ENCODE data around the gene ITPR1. TPM values are rescaled to one million over a fixed set of nuclear protein-coding genes. Genes with fewer than 3 reads are reported as not detected.
A peak's percentile ranks its signal among the peaks of the same experiment; 100 is the strongest.

The ITPR1 gene
- total RNA-seq, 1 donor from 2014 or later: 91.7 TPM

- Histone ChIP-seq H3K9me3 (no peaks in the 10 kb centered on the region), H3K27ac (no peak overlapping the region), H3K4me3 (no peak overlapping the region), H3K27me3 (no peaks in the 10 kb centered on the region), H3K4me1 (peaks cover 10% of the 10 kb centered on the region), H3K36me3 (no peaks in the 10 kb centered on the region)
- TF ChIP-seq, protein P1, sequence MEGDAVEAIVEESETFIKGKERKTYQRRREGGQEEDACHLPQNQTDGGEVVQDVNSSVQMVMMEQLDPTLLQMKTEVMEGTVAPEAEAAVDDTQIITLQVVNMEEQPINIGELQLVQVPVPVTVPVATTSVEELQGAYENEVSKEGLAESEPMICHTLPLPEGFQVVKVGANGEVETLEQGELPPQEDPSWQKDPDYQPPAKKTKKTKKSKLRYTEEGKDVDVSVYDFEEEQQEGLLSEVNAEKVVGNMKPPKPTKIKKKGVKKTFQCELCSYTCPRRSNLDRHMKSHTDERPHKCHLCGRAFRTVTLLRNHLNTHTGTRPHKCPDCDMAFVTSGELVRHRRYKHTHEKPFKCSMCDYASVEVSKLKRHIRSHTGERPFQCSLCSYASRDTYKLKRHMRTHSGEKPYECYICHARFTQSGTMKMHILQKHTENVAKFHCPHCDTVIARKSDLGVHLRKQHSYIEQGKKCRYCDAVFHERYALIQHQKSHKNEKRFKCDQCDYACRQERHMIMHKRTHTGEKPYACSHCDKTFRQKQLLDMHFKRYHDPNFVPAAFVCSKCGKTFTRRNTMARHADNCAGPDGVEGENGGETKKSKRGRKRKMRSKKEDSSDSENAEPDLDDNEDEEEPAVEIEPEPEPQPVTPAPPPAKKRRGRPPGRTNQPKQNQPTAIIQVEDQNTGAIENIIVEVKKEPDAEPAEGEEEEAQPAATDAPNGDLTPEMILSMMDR (IDR thresholded peaks at IDR 0.05): no peak
- no peak for DNase-seq
- intact Hi-C loops (cut with DNase I): no loop called here
- no peak for ATAC-seq
These were observed 356.0 kb downstream of the ITPR1 start for GRCh38 chr3:4849136-4849535.

- TF ChIP-seq, protein P1 (IDR thresholded peaks at IDR 0.05): no peak
- DNase-seq (no peak), ATAC-seq (no peak)
- Histone ChIP-seq H3K4me3 (no peak overlapping the region), H3K4me1 (peaks cover 10% of the 10 kb centered on the region), H3K36me3 (no peaks in the 10 kb centered on the region), H3K27me3 (no peaks in the 10 kb centered on the region), H3K9me3 (no peaks in the 10 kb centered on the region), H3K27ac (no peak overlapping the region)
- intact Hi-C loops (cut with DNase I): no loop called here
These were observed 356.6 kb downstream of the ITPR1 start for GRCh38 chr3:4849739-4850138.

- Histone ChIP-seq H3K9me3 (no peaks in the 10 kb centered on the region), H3K27ac (peak overlapping the region; percentile 44), H3K4me3 (no peak overlapping the region), H3K36me3 (no peaks in the 10 kb centered on the region), H3K4me1 (peaks cover 10% of the 10 kb centered on the region), H3K27me3 (no peaks in the 10 kb centered on the region)
- intact Hi-C loops (cut with DNase I): no loop called here
- TF ChIP-seq, protein P1 (IDR thresholded peaks at IDR 0.05): no peak
- DNase-seq (no peak), ATAC-seq (no peak)
These were observed 357.2 kb downstream of the ITPR1 start for GRCh38 chr3:4850211-4850927.

DNA sequence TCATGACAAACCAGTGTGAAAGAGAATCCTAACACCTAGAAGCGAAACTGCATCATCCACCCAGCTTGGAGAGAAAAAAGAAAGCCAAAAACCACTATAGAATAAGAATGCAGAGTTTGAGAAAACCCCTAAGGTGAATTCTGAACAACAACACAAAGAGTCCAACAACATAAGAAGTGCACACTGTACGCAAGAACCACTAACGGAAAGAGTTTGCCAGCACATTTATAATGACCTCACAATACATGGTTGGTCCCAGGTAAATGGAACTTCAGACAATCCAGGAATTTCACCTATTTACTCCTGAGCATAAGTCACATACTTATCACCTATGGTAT lies 357.7 kb downstream of the ITPR1 start:
- TF ChIP-seq, protein P1 (IDR thresholded peaks at IDR 0.05): no peak

GRCh38 chr3:4852780-4853748 lies 359.9 kb downstream of the ITPR1 start:
- Histone ChIP-seq H3K27ac (no peak overlapping the region), H3K9me3 (no peaks in the 10 kb centered on the region), H3K36me3 (no peaks in the 10 kb centered on the region), H3K4me3 (no peak overlapping the region), H3K4me1 (peaks cover 10% of the 10 kb centered on the region), H3K27me3 (no peaks in the 10 kb centered on the region)
- intact Hi-C loops (cut with DNase I): no loop called here
- DNase-seq: no peak
- ATAC-seq: no peak
- TF ChIP-seq, protein P1 (IDR thresholded peaks at IDR 0.05): no peak

More for the DNA sequence above, 357.7 kb downstream of the ITPR1 start:
- no peak for ATAC-seq
- H3K9me3 ChIP-seq: no peaks in the 10 kb centered on the region
- intact Hi-C loops (cut with DNase I): no loop called here
- no peak overlapping the region for H3K27ac ChIP-seq
- DNase-seq: no peak
- no peaks in the 10 kb centered on the region for H3K36me3 ChIP-seq
- peaks cover 10% of the 10 kb centered on the region for H3K4me1 ChIP-seq
- H3K27me3 ChIP-seq: no peaks in the 10 kb centered on the region
- no peak overlapping the region for H3K4me3 ChIP-seq
